HepG2 (cell line): Measurements from ENCODE around the gene HSPE1. TPM values are rescaled to one million over a fixed set of nuclear protein-coding genes. Genes with fewer than 3 reads are reported as not detected.

Experiments used
- ATAC-seq: fragments of 200-7000 bp; cut with Tn5 transposase; 3 replicates; pipeline ENCODE4 v1.9.1; 2020; ENCODE audit warnings: mild to moderate bottlenecking, moderate library complexity
- BruUV-seq: library from RNA; stranded (reverse); fragments of 400-500 nt; replicated peaks from 2 replicates; lab custom pipeline; 2021; lab: Mats Ljungman, UMichigan
- CTCF ChIA-PET: fragments of 300-600 bp; formaldehyde crosslinking; extraction: SDS; loops from one replicate; lab custom pipeline; 2021; ENCODE audit warnings: low total read pairs, inconsistent platforms, low intra/inter-chr PET ratio; lab: Yijun Ruan, JAX
- POLR2A ChIA-PET: fragments of 350-600 bp; sonication (Branson Sonifier 250); formaldehyde crosslinking; loops from one replicate; lab custom pipeline; 2020; ENCODE audit warnings: antibody characterized with exemption, inconsistent platforms; lab: Yijun Ruan, JAX
- DNase-seq: peaks from one replicate; pipeline ENCODE4 v3.0.0-alpha.2; 2015; ENCODE audit warnings: low spot score
- FAIRE-seq: peaks from 3 replicates; lab custom pipeline; 2011; peaks lifted over from hg19 to GRCh38; lab: Jason Lieb, UNC
- H2AFZ ChIP-seq: one replicate; pipeline ENCODE4 v1.6.1; 2011; ENCODE audit warnings: low read length, inconsistent platforms
- H3K27ac ChIP-seq: fragments of 300-600 bp; 3 replicates; pipeline ENCODE4 v1.8.0; 2011; ENCODE audit warnings: mixed run types, mild to moderate bottlenecking, mixed read lengths, low read length, inconsistent platforms; ENCODE audit not compliant: insufficient read depth; ENCODE audit errors: extremely low read length
- H3K27me3 ChIP-seq, 2 experiments: fragments of 200-600 bp in 1 of 2; 2 replicates in 1 of 2; 3 replicates in 1 of 2; pipeline versions ENCODE4 v1.6.0 to v1.8.0; 2011; ENCODE audit warnings: low read length in 2 of 2, mild to moderate bottlenecking in 2 of 2, moderate library complexity in 2 of 2, inconsistent platforms in 1 of 2; ENCODE audit not compliant: insufficient read depth in 2 of 2, control insufficient read depth in 1 of 2
- H3K36me3 ChIP-seq, 2 experiments: fragments of 200-600 bp in 1 of 2; replicated peaks in 1 of 2; 2 replicates in 1 of 2; 3 replicates in 1 of 2; pipeline versions ENCODE4 v1.5.1 to v1.8.0; 2011; ENCODE audit warnings: low read length in 2 of 2, inconsistent platforms in 1 of 2; ENCODE audit not compliant: insufficient read depth in 2 of 2, control insufficient read depth in 1 of 2
- H3K4me1 ChIP-seq: 2 replicates; pipeline ENCODE4 v1.5.1; 2012; ENCODE audit warnings: low read length, inconsistent platforms; ENCODE audit not compliant: insufficient read depth
- H3K4me2 ChIP-seq: 2 replicates; pipeline ENCODE4 v1.6.0; 2011; ENCODE audit warnings: low read depth, low read length, inconsistent platforms
- H3K4me3 ChIP-seq, 3 experiments: fragments of 200-600 bp in 1 of 3; sonication (generic), shearing (Covaris generic) in 1 of 3; replicated peaks in 1 of 3; 2 replicates each; pipeline ENCODE4 v1.5.1; 2011 to 2016; ENCODE audit warnings: low read length in 3 of 3, inconsistent platforms in 2 of 3, low read depth in 2 of 3, mild to moderate bottlenecking in 2 of 3, control low read depth in 1 of 3, mixed read lengths in 1 of 3; ENCODE audit not compliant: insufficient read depth in 1 of 3
- H3K79me2 ChIP-seq: one replicate; pipeline ENCODE4 v1.6.1; 2011; ENCODE audit warnings: low read length, inconsistent platforms; ENCODE audit not compliant: insufficient read depth
- H3K9ac ChIP-seq: 2 replicates; pipeline ENCODE4 v1.6.0; 2011; ENCODE audit warnings: mild to moderate bottlenecking, low read depth, low read length, inconsistent platforms; ENCODE audit not compliant: insufficient read depth
- H3K9me3 ChIP-seq: 2 replicates; pipeline ENCODE4 v1.5.1; 2012; ENCODE audit warnings: mild to moderate bottlenecking, low read length
- H4K20me1 ChIP-seq: 2 replicates; pipeline ENCODE4 v1.6.0; 2011; ENCODE audit warnings: inconsistent platforms, mild to moderate bottlenecking, low read length, moderate library complexity; ENCODE audit not compliant: insufficient read depth
- CREM ChIP-seq, 2 experiments: sonication (generic) in 1 of 2; formaldehyde crosslinking in 1 of 2; IDR thresholded peaks; 2 replicates each; pipeline versions ENCODE4 v1.4.0 to v1.6.1; 2016 to 2020; ENCODE audit warnings: antibody characterized with exemption in 1 of 2, mild to moderate bottlenecking in 1 of 2, missing genetic modification reagents in 1 of 2
- FOSL1 ChIP-seq: sonication (generic); formaldehyde crosslinking; IDR thresholded peaks from 2 replicates; pipeline ENCODE4 v1.9.0; 2021; ENCODE audit warnings: missing genetic modification reagents, borderline replicate concordance
- FOXA1 ChIP-seq, 2 experiments: fragments of 450-650 bp in 1 of 2; sonication (generic) in 1 of 2; formaldehyde crosslinking in 1 of 2; IDR thresholded peaks; 2 replicates each; pipeline versions ENCODE4 v1.4.0 to v1.6.1; 2016 to 2020; ENCODE audit warnings: missing genetic modification reagents in 1 of 2
- GABPA ChIP-seq, 2 experiments: IDR thresholded peaks; 2 replicates each; pipeline ENCODE4 v1.6.1; 2011 to 2016; ENCODE audit warnings: low read depth in 2 of 2, low read length in 1 of 2, missing biosample characterization in 1 of 2, missing genetic modification characterization in 1 of 2
- GTF3A ChIP-seq: sonication (generic); formaldehyde crosslinking; conservative IDR thresholded peaks from 2 replicates; pipeline ENCODE4 v1.4.0; 2020; ENCODE audit warnings: mild to moderate bottlenecking, missing genetic modification reagents
- KLF9 ChIP-seq: IDR thresholded peaks from 2 replicates; pipeline ENCODE4 v1.6.1; 2016; ENCODE audit warnings: low read depth
- MYC ChIP-seq: sonication (generic); formaldehyde crosslinking; IDR thresholded peaks from 2 replicates; pipeline ENCODE4 v1.9.0; 2021; ENCODE audit warnings: missing genetic modification reagents, borderline replicate concordance
- NPAS2 ChIP-seq: sonication (generic); formaldehyde crosslinking; IDR thresholded peaks from 2 replicates; pipeline ENCODE4 v1.8.0; 2022; ENCODE audit warnings: mild to moderate bottlenecking, missing genetic modification reagents, borderline replicate concordance
- SMAD1 ChIP-seq: sonication (generic); formaldehyde crosslinking; IDR thresholded peaks from 2 replicates; pipeline ENCODE4 v1.4.0; 2020; ENCODE audit warnings: missing genetic modification reagents, low read depth, mild to moderate bottlenecking, borderline replicate concordance
- TBL1XR1 ChIP-seq: fragments of 150-350 bp; IDR thresholded peaks from 2 replicates; pipeline ENCODE4 v1.6.1; 2014; ENCODE audit warnings: borderline replicate concordance, low read length; ENCODE audit not compliant: partially characterized antibody
- XRCC5 ChIP-seq: fragments of 200-400 bp; formaldehyde crosslinking; optimal IDR thresholded peaks from 2 replicates; pipeline ENCODE3; 2017; ENCODE audit warnings: mild to moderate bottlenecking, low read length
- ZNF672 ChIP-seq: sonication (generic); formaldehyde crosslinking; IDR thresholded peaks from 2 replicates; pipeline ENCODE4 v1.8.1; 2022; ENCODE audit warnings: missing genetic modification reagents
- ZNF761 ChIP-seq: sonication (generic); formaldehyde crosslinking; conservative IDR thresholded peaks from 2 replicates; pipeline ENCODE4 v1.4.0; 2020; ENCODE audit warnings: mild to moderate bottlenecking, missing genetic modification reagents
- ZSCAN9 ChIP-seq: IDR thresholded peaks from 2 replicates; pipeline ENCODE4 v1.6.1; 2016; ENCODE audit warnings: borderline replicate concordance
- WGBS: methylation state at CpG from one replicate; pipeline ENCODE4 v1.1.6; 2017; ENCODE audit warnings: low lambda C conversion rate; 5-methylcytosine and 5-hydroxymethylcytosine counted together
- in situ Hi-C: cut with HindIII; loops from 2 replicates; pipeline ENCODE4 v1.10.0; 2017; ENCODE audit warnings: low pct_unique_long_range_greater_than_20kb; ENCODE audit not compliant: extremely low pct_ligation_motif_present
- intact Hi-C: fragments of 100-400 bp; cut with micrococcal nuclease; formaldehyde crosslinking; loops from one replicate; pipeline ENCODE4 v1.10.0; 2022; ENCODE audit not compliant: unreplicated experiment
- polyA plus RNA-seq, 8 experiments: library from polyadenylated mRNA; depleted of rRNA in 3 of 8; stranded (reverse) in 7 of 8; unstranded in 1 of 8; fragments of >200 nt; fragmentation: Illumina TruSeq in 4 of 8; extraction: Trizol in 4 of 8; gene quantifications; 2 replicates each; pipeline versions ENCODE4 v1.2.1 to v1.2.3, GENCODE V29; 2011 to 2016; ENCODE audit warnings: low read depth in 4 of 8, missing spikeins in 1 of 8, mixed read lengths in 1 of 8; ENCODE audit not compliant: insufficient read depth in 1 of 8
- total RNA-seq, 5 experiments: library from RNA; depleted of rRNA; stranded (reverse); fragments of >200 nt; fragmentation: Illumina TruSeq; extraction: Trizol; gene quantifications; 2 replicates each; pipeline ENCODE4 v1.2.3, GENCODE V29; 2016; ENCODE audit warnings: low read depth in 1 of 5
- TF ChIP-seq, protein P1 (sequence below): fragments of 450-650 bp; IDR thresholded peaks from 2 replicates; pipeline ENCODE4 v1.6.1; 2017; ENCODE audit warnings: mild to moderate bottlenecking
- TF ChIP-seq, protein P2 (sequence below): sonication (generic); formaldehyde crosslinking; IDR thresholded peaks from 2 replicates; pipeline ENCODE4 v1.5.1; 2020; ENCODE audit warnings: mild to moderate bottlenecking, missing genetic modification reagents, borderline replicate concordance
- TF ChIP-seq, protein P3 (sequence below): sonication (generic); formaldehyde crosslinking; conservative IDR thresholded peaks from 2 replicates; pipeline ENCODE4 v1.8.0; 2022; ENCODE audit warnings: missing genetic modification reagents

HSPE1 gene
- total and polyA plus RNA-seq, 2 of the 13 experiments (the other 11 are each of a cell fraction or from before 2014, with no cell fraction given): 244 to 823 TPM

DNA sequence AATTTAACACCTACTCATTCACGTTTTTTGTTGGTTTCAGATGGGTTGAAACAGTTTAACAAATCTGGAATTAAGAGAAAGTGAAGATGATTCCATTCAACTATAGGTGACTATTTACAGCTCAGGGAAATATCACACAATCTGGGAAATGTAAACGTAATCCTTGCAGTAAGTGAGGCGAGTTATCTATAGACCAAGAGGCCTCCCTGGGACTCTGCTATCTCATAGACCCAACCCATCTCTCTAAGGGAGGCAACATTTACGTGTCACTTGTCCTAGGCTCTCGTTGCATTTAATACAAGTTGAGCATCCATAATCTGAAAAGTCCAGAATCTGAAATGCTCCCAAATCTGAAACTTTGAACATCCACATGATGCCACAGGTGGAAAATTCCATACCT, 13.7 kb downstream of the HSPE1 start:
- intact Hi-C loops: no loop called here
- H3K4me3 ChIP-seq: no peak overlapping the region

More for the DNA sequence above, 13.7 kb downstream of the HSPE1 start:
- TF ChIP-seq, protein P1, sequence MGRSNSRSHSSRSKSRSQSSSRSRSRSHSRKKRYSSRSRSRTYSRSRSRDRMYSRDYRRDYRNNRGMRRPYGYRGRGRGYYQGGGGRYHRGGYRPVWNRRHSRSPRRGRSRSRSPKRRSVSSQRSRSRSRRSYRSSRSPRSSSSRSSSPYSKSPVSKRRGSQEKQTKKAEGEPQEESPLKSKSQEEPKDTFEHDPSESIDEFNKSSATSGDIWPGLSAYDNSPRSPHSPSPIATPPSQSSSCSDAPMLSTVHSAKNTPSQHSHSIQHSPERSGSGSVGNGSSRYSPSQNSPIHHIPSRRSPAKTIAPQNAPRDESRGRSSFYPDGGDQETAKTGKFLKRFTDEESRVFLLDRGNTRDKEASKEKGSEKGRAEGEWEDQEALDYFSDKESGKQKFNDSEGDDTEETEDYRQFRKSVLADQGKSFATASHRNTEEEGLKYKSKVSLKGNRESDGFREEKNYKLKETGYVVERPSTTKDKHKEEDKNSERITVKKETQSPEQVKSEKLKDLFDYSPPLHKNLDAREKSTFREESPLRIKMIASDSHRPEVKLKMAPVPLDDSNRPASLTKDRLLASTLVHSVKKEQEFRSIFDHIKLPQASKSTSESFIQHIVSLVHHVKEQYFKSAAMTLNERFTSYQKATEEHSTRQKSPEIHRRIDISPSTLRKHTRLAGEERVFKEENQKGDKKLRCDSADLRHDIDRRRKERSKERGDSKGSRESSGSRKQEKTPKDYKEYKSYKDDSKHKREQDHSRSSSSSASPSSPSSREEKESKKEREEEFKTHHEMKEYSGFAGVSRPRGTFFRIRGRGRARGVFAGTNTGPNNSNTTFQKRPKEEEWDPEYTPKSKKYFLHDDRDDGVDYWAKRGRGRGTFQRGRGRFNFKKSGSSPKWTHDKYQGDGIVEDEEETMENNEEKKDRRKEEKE: no peak
- TF ChIP-seq ZNF761 (CRISPR knock-in tag) (no peak), GABPA (IDR thresholded peaks at IDR 0.05; ENCODE audit: low read depth, low read length) (no peak), GABPA (CRISPR knock-in tag; IDR thresholded peaks at IDR 0.05; ENCODE audit: low read depth) (no peak), CREM (IDR thresholded peaks at IDR 0.05) (no peak), CREM (CRISPR knock-in tag; IDR thresholded peaks at IDR 0.05) (no peak), ZNF672 (CRISPR knock-in tag) (no peak), KLF9 (CRISPR knock-in tag) (no peak), GTF3A (CRISPR knock-in tag) (no peak), ZSCAN9 (CRISPR knock-in tag) (no peak), FOXA1 (IDR thresholded peaks at IDR 0.05) (no peak), FOXA1 (CRISPR knock-in tag; IDR thresholded peaks at IDR 0.05) (no peak), FOSL1 (CRISPR knock-in tag) (no peak), NPAS2 (no peak), MYC (CRISPR knock-in tag) (no peak), XRCC5 (no peak), SMAD1 (CRISPR knock-in tag) (no peak), TBL1XR1 (no peak)
- TF ChIP-seq, protein P2, sequence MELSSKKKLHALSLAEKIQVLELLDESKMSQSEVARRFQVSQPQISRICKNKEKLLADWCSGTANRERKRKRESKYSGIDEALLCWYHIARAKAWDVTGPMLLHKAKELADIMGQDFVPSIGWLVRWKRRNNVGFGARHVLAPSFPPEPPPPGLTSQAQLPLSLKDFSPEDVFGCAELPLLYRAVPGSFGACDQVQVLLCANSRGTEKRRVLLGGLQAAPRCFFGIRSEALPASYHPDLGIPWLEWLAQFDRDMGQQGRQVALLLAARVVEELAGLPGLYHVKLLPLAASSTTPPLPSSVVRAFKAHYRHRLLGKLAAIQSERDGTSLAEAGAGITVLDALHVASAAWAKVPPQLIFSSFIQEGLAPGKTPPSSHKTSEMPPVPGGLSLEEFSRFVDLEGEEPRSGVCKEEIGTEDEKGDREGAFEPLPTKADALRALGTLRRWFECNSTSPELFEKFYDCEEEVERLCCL (CRISPR knock-in tag): no peak
- TF ChIP-seq, protein P3, sequence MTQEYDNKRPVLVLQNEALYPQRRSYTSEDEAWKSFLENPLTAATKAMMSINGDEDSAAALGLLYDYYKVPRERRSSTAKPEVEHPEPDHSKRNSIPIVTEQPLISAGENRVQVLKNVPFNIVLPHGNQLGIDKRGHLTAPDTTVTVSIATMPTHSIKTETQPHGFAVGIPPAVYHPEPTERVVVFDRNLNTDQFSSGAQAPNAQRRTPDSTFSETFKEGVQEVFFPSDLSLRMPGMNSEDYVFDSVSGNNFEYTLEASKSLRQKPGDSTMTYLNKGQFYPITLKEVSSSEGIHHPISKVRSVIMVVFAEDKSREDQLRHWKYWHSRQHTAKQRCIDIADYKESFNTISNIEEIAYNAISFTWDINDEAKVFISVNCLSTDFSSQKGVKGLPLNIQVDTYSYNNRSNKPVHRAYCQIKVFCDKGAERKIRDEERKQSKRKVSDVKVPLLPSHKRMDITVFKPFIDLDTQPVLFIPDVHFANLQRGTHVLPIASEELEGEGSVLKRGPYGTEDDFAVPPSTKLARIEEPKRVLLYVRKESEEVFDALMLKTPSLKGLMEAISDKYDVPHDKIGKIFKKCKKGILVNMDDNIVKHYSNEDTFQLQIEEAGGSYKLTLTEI (CRISPR knock-in tag): no peak
- Histone ChIP-seq H4K20me1 (peaks cover 16% of the 10 kb centered on the region), H3K79me2 (peaks cover 35% of the 10 kb centered on the region), H3K4me1 (peaks cover 37% of the 10 kb centered on the region), H3K27me3 (no peaks in the 10 kb centered on the region; a peak in 1 of 5 replicates), H3K9me3 (no peaks in the 10 kb centered on the region), H2AFZ (no peak overlapping the region), H3K4me2 (no peak overlapping the region), H3K27ac (no peak overlapping the region), H3K36me3 (no peaks in the 10 kb centered on the region), H3K9ac (no peak overlapping the region)
- ATAC-seq (no peak), DNase-seq (no peak), FAIRE-seq (no peak)
- BruUV-seq: no TSS peak
- in situ Hi-C loops: loop anchor here (10.0 kb wide), 1 partner anchor 191 kb away; the partner anchor contains the start of gene MARS2
- POLR2A ChIA-PET: interaction anchor here (1.1 to 5.6 kb wide), 3 partner anchors 9 to 79 kb away, joined by 4 to 177 read pairs (median 5); partner anchors contain the start of genes HSPD1, HSPE1 and SF3B1
- WGBS: 95% methylated on average over 5 of the region's 5 CpGs
- CTCF ChIA-PET: no interaction called here
